K562 (cell line): ENCODE results near the gene TIMP4. TPM values are rescaled to one million over a fixed set of nuclear protein-coding genes. Genes with fewer than 3 reads are reported as not detected.

Source experiments
- BACH1 ChIP-seq: fragments of 200-800 bp; sonication (Bioruptor generic); IDR thresholded peaks from 2 replicates; pipeline ENCODE4 v1.6.1; 2016; ENCODE audit warnings: missing genetic modification characterization, missing compliant biosample characterization
- BCLAF1 ChIP-seq, 2 experiments: fragments of 450-650 bp in 1 of 2; IDR thresholded peaks; 2 replicates each; pipeline ENCODE4 v1.6.1; 2011 to 2017; ENCODE audit warnings: low read depth in 2 of 2, antibody characterized with exemption in 1 of 2, borderline replicate concordance in 1 of 2, low read length in 1 of 2, mild to moderate bottlenecking in 1 of 2, mixed read lengths in 1 of 2; ENCODE audit not compliant: control insufficient read depth in 1 of 2
- CTCFL ChIP-seq: IDR thresholded peaks from 2 replicates; pipeline ENCODE4 v1.6.1; 2011; ENCODE audit warnings: borderline replicate concordance, low read depth, mild to moderate bottlenecking, moderate library complexity, low read length; ENCODE audit not compliant: insufficient read depth, poor library complexity, severe bottlenecking
- GABPA ChIP-seq: fragments of 200-800 bp; sonication (Bioruptor generic); conservative IDR thresholded peaks from 2 replicates; pipeline ENCODE4 v1.6.1; 2016; ENCODE audit warnings: low read depth, missing genetic modification characterization, missing compliant biosample characterization
- HMG20A ChIP-seq: fragments of 450-650 bp; formaldehyde crosslinking; conservative IDR thresholded peaks from 2 replicates; pipeline ENCODE4 v1.4.0; 2020; ENCODE audit warnings: mild to moderate bottlenecking, mixed read lengths
- JUN ChIP-seq, 2 experiments: sonication (generic) in 1 of 2; formaldehyde crosslinking in 1 of 2; IDR thresholded peaks; 2 replicates each; pipeline versions ENCODE4 v1.6.1 to v1.8.0; 2012 to 2022; ENCODE audit warnings: borderline replicate concordance in 2 of 2, mild to moderate bottlenecking in 2 of 2, improper control_type of control experiment in 1 of 2, low read depth in 1 of 2, low read length in 1 of 2, missing genetic modification reagents in 1 of 2
- KDM4B ChIP-seq, 2 experiments: fragments of 450-650 bp in 1 of 2; sonication (generic) in 1 of 2; IDR thresholded peaks; 2 replicates each; pipeline ENCODE4 v1.6.1; 2016 to 2017; ENCODE audit warnings: borderline replicate concordance in 2 of 2, antibody characterized with exemption in 1 of 2, low read depth in 1 of 2, mild to moderate bottlenecking in 1 of 2
- PHF8 ChIP-seq: fragments of 200-600 bp; sonication (generic); IDR thresholded peaks from 2 replicates; pipeline ENCODE4 v1.6.1; 2012; ENCODE audit warnings: mixed run types, mild to moderate bottlenecking, inconsistent platforms, low read length, moderate library complexity, borderline replicate concordance
- RBBP5 ChIP-seq: fragments of 200-600 bp; sonication (generic); IDR thresholded peaks from 2 replicates; pipeline ENCODE4 v1.6.1; 2012; ENCODE audit warnings: borderline replicate concordance, mild to moderate bottlenecking, low read length, control low read depth, inconsistent platforms; ENCODE audit not compliant: insufficient read depth, poor library complexity, severe bottlenecking
- SRSF3 ChIP-seq: fragments of 200-400 bp; formaldehyde crosslinking; IDR thresholded peaks from 2 replicates; pipeline ENCODE4 v1.6.1; 2016; ENCODE audit warnings: mild to moderate bottlenecking, low read length, moderate library complexity; ENCODE audit not compliant: insufficient read depth
- TCF15 ChIP-seq: fragments of 250-450 bp; sonication (Bioruptor Pico); IDR thresholded peaks from 2 replicates; pipeline ENCODE4 v1.8.0; 2022; ENCODE audit warnings: moderate library complexity, mild to moderate bottlenecking, inconsistent platforms
- TEAD1 ChIP-seq, 2 experiments: fragments of 450-650 bp in 1 of 2; sonication (generic) in 1 of 2; formaldehyde crosslinking; IDR thresholded peaks; 2 replicates each; pipeline versions ENCODE4 v1.4.0 to v1.8.0; 2020 to 2022; ENCODE audit warnings: mild to moderate bottlenecking in 2 of 2, missing genetic modification reagents in 1 of 2
- TEAD4 ChIP-seq, 2 experiments: sonication (generic) in 1 of 2; formaldehyde crosslinking in 1 of 2; IDR thresholded peaks; 2 replicates each; pipeline versions ENCODE4 v1.6.1 to v1.8.0; 2012 to 2022; ENCODE audit warnings: borderline replicate concordance in 1 of 2, inconsistent platforms in 1 of 2, low read length in 1 of 2, mild to moderate bottlenecking in 1 of 2, missing genetic modification reagents in 1 of 2
- ZNF589 ChIP-seq: fragments of 200-800 bp; sonication (Bioruptor generic); IDR thresholded peaks from 2 replicates; pipeline ENCODE4 v1.6.1; 2016; ENCODE audit warnings: low read depth, missing genetic modification characterization, missing compliant biosample characterization
- ZNF766 ChIP-seq: fragments of 200-800 bp; sonication (Bioruptor generic); conservative IDR thresholded peaks from 2 replicates; pipeline ENCODE4 v1.6.1; 2016; ENCODE audit warnings: missing genetic modification characterization, missing compliant biosample characterization
- polyA plus RNA-seq, 8 experiments: library from polyadenylated mRNA; depleted of rRNA in 4 of 8; stranded (reverse) in 5 of 8; unstranded in 3 of 8; fragments of >200 nt; fragmentation: Nextera tagmentation in 2 of 8; fragmentation: Illumina TruSeq in 1 of 8; extraction: Ambion mirVana in 2 of 8; extraction: Trizol in 1 of 8; gene quantifications; 2 replicates each; pipeline versions ENCODE4 v1.2.1 to v1.2.3, GENCODE V29; 2011 to 2014; ENCODE audit warnings: inconsistent platforms in 1 of 8, missing spikeins in 1 of 8
- total RNA-seq, 7 experiments: library from RNA; depleted of rRNA in 6 of 7; stranded (reverse); fragments of >200 nt in 6 of 7; fragmentation: Illumina TruSeq in 2 of 7; extraction: Trizol in 2 of 7; gene quantifications; 2 replicates each; pipeline versions ENCODE4 v1.2.1 to v1.2.3, GENCODE V29; 2011 to 2021; ENCODE audit warnings: low replicate concordance in 1 of 7

Gene TIMP4
- total and polyA plus RNA-seq, 9 of the 15 experiments (the other 6 are each of a cell fraction or from before 2014, with no cell fraction given): 0.03 to 0.07 TPM; not detected in 7

- TF ChIP-seq BCLAF1 (IDR thresholded peaks at IDR 0.05; ENCODE audit: borderline replicate concordance in 1 of 2, control insufficient read depth in 1 of 2, low read depth in 2 of 2, low read length in 1 of 2) (no peak), TCF15 (CRISPR knock-in tag) (no peak), HMG20A (CRISPR knock-in tag) (no peak), RBBP5 (no peak), BACH1 (tag) (no peak; the same call in 1 of the 2 replicates), TEAD1 (CRISPR knock-in tag; IDR thresholded peaks at IDR 0.05) (no peak), JUN (IDR thresholded peaks at IDR 0.05; ENCODE audit: borderline replicate concordance, low read depth, low read length) (no peak), JUN (CRISPR knock-in tag; IDR thresholded peaks at IDR 0.05; ENCODE audit: borderline replicate concordance) (no peak), ZNF766 (CRISPR knock-in tag) (0 out of 2 replicates have a peak, but pooled peaks have one; percentile 19), SRSF3 (no peak), TEAD4 (IDR thresholded peaks at IDR 0.05; ENCODE audit: low read length) (no peak), TEAD4 (CRISPR knock-in tag; IDR thresholded peaks at IDR 0.05; ENCODE audit: borderline replicate concordance) (no peak), CTCFL (no peak), KDM4B (IDR thresholded peaks at IDR 0.05; ENCODE audit: borderline replicate concordance in 2 of 2, low read depth in 1 of 2) (no peak), PHF8 (no peak), GABPA (tag) (peak; percentile 8; the same call in 1 of the 2 replicates), ZNF589 (CRISPR knock-in tag) (peak; percentile 78; the same call in 1 of the 2 replicates)
These were observed 34.2 kb upstream of the TIMP4 start (continued) for GRCh38 chr3:12192655-12193484.
